RWPE2 (cell line): ENCODE measurements around the gene ZIC3.

Experiments
- ATAC-seq: fragments of 200-7000 bp; cut with Tn5 transposase; 3 replicates; pipeline ENCODE4 v1.9.1; 2021; ENCODE audit warnings: low read depth
- DNase-seq: peaks from one replicate; pipeline ENCODE4 v3.0.0-alpha.2; 2020; ENCODE audit warnings: low spot score
- H3K27ac ChIP-seq: fragments of 450-650 bp; 2 replicates; pipeline ENCODE4 v1.5.1; 2017; ENCODE audit warnings: mild to moderate bottlenecking; ENCODE audit not compliant: poor library complexity, severe bottlenecking
- H3K27me3 ChIP-seq: fragments of 250-450 bp; sonication (Bioruptor Pico); 2 replicates; pipeline ENCODE4 v1.5.1; 2021; ENCODE audit warnings: mild to moderate bottlenecking, moderate library complexity; ENCODE audit not compliant: insufficient read depth, poor library complexity, severe bottlenecking
- H3K36me3 ChIP-seq: fragments of 250-450 bp; sonication (Bioruptor Pico); 2 replicates; pipeline ENCODE4 v1.5.1; 2020; ENCODE audit warnings: low read depth, mild to moderate bottlenecking, moderate library complexity
- H3K4me1 ChIP-seq: fragments of 250-450 bp; sonication (Bioruptor Pico); 2 replicates; pipeline ENCODE4 v1.5.1; 2021; ENCODE audit warnings: mild to moderate bottlenecking, moderate library complexity; ENCODE audit not compliant: insufficient read depth, poor library complexity, severe bottlenecking
- H3K4me3 ChIP-seq: fragments of 250-450 bp; sonication (Bioruptor Pico); 2 replicates; pipeline ENCODE4 v1.5.1; 2021; ENCODE audit warnings: mild to moderate bottlenecking, moderate library complexity; ENCODE audit not compliant: severe bottlenecking
- H3K9me3 ChIP-seq: fragments of 250-450 bp; sonication (Bioruptor Pico); 2 replicates; pipeline ENCODE4 v1.5.1; 2021; ENCODE audit warnings: mild to moderate bottlenecking, moderate library complexity; ENCODE audit not compliant: severe bottlenecking
- CTCF ChIP-seq: fragments of 450-650 bp; IDR thresholded peaks from one replicate; pipeline ENCODE4 v1.5.1; 2017; ENCODE audit warnings: mild to moderate bottlenecking, moderate library complexity; ENCODE audit not compliant: poor library complexity, severe bottlenecking

Gene ZIC3

GRCh38 chrX:137562096-137562495 is 3.8 kb upstream of the ZIC3 start:
- H3K36me3 ChIP-seq: no peaks in the 10 kb centered on the region
- H3K4me1 ChIP-seq: no peaks in the 10 kb centered on the region
- TF ChIP-seq CTCF: no peak
- H3K4me3 ChIP-seq: no peak overlapping the region
- H3K9me3 ChIP-seq: no peaks in the 10 kb centered on the region
- DNase-seq: no peak
- no peak for ATAC-seq
- H3K27me3 ChIP-seq: peaks cover 38% of the 10 kb centered on the region
- H3K27ac ChIP-seq: no peak overlapping the region

- Histone ChIP-seq H3K36me3 (no peaks in the 10 kb centered on the region), H3K4me1 (no peaks in the 10 kb centered on the region), H3K27me3 (peaks cover 53% of the 10 kb centered on the region), H3K9me3 (no peaks in the 10 kb centered on the region), H3K4me3 (no peak overlapping the region), H3K27ac (no peak overlapping the region)
- TF ChIP-seq CTCF: no peak
- DNase-seq (no peak), ATAC-seq (no peak)
Measured at GRCh38 chrX:137563681-137564651, 2.0 kb upstream of the ZIC3 start.

- Histone ChIP-seq H3K27ac (no peak overlapping the region), H3K9me3 (no peaks in the 10 kb centered on the region), H3K4me3 (peak overlapping the region; percentile 32), H3K27me3 (peaks cover 65% of the 10 kb centered on the region), H3K36me3 (no peaks in the 10 kb centered on the region), H3K4me1 (no peaks in the 10 kb centered on the region)
- no peak for TF ChIP-seq CTCF
- no peak; the same call in 1 of the 3 replicates for ATAC-seq
- no peak for DNase-seq
Measured at GRCh38 chrX:137565318-137565904, 516 bp upstream of the ZIC3 start.

- no peak for DNase-seq
- no peaks in the 10 kb centered on the region for H3K9me3 ChIP-seq
- H3K27me3 ChIP-seq: peaks cover 75% of the 10 kb centered on the region
- ATAC-seq: no peak
- no peak overlapping the region for H3K4me3 ChIP-seq
- no peaks in the 10 kb centered on the region for H3K36me3 ChIP-seq
- TF ChIP-seq CTCF: no peak
- no peaks in the 10 kb centered on the region for H3K4me1 ChIP-seq
- no peak overlapping the region for H3K27ac ChIP-seq
Measured at GRCh38 chrX:137566746-137567679, 1.1 kb downstream of the ZIC3 start.
